ENCODE measurements around the gene CYP26C1.

Gene CYP26C1

GRCh38 chr10:93074597-93075368 lies 14.2 kb downstream of the CYP26C1 start:
- no peak for TF ChIP-seq CTCF (IDR thresholded peaks at IDR 0.05; ENCODE audit: borderline replicate concordance, control extremely low read depth, extremely low read depth, insufficient read depth, missing control alignments)
- DNase-seq (ENCODE audit: low spot score), result peak; percentile 46
- in situ Hi-C loops (cut with MboI; ENCODE audit: low sequenced_read_pairs, unreplicated experiment), result loop anchor here (10.0 kb wide), 2 partner anchors 220 to 280 kb away; no protein-coding TSS in a partner anchor

GRCh38 chr10:93075369-93076221 lies 15.0 kb downstream of the CYP26C1 start:
- peak; percentile 45 for DNase-seq (ENCODE audit: low spot score)
- TF ChIP-seq CTCF (IDR thresholded peaks at IDR 0.05; ENCODE audit: borderline replicate concordance, control extremely low read depth, extremely low read depth, insufficient read depth, missing control alignments), result no peak
- in situ Hi-C loops (cut with MboI; ENCODE audit: low sequenced_read_pairs, unreplicated experiment), result loop anchor here (10.0 kb wide), 2 partner anchors 219 to 279 kb away; no protein-coding TSS in a partner anchor

GRCh38 chr10:93076871-93077270 lies 16.3 kb downstream of the CYP26C1 start:
- no peak for TF ChIP-seq CTCF (IDR thresholded peaks at IDR 0.05; ENCODE audit: borderline replicate concordance, control extremely low read depth, extremely low read depth, insufficient read depth, missing control alignments)
- in situ Hi-C loops (cut with MboI; ENCODE audit: low sequenced_read_pairs, unreplicated experiment), result loop anchor here (10.0 kb wide), 2 partner anchors 218 to 278 kb away; no protein-coding TSS in a partner anchor
- DNase-seq (ENCODE audit: low spot score), result no peak

- in situ Hi-C loops (cut with MboI; ENCODE audit: low sequenced_read_pairs, unreplicated experiment), result loop anchor here (10.0 kb wide), 2 partner anchors 217 to 277 kb away; no protein-coding TSS in a partner anchor
- TF ChIP-seq CTCF (IDR thresholded peaks at IDR 0.05; ENCODE audit: borderline replicate concordance, control extremely low read depth, extremely low read depth, insufficient read depth, missing control alignments), result no peak
These were observed 17.3 kb downstream of the CYP26C1 start for GRCh38 chr10:93077860-93078337.

GRCh38 chr10:93079663-93080349 lies 19.2 kb downstream of the CYP26C1 start:
- no peak for TF ChIP-seq CTCF (IDR thresholded peaks at IDR 0.05; ENCODE audit: borderline replicate concordance, control extremely low read depth, extremely low read depth, insufficient read depth, missing control alignments)
- in situ Hi-C loops (cut with MboI; ENCODE audit: low sequenced_read_pairs, unreplicated experiment), result loop anchor here (10.0 kb wide), 2 partner anchors 215 to 275 kb away; no protein-coding TSS in a partner anchor
- DNase-seq (ENCODE audit: low spot score), result peak; percentile 32

More at GRCh38 chr10:93077860-93078337, 17.3 kb downstream of the CYP26C1 start:
- no peak for DNase-seq (ENCODE audit: low spot score)
